ENCODE results near the gene LRPAP1.

LRPAP1 gene

GRCh38 chr4:3476936-3477749 is 55.1 kb downstream of the LRPAP1 start:
- H3K4me1 ChIP-seq (ENCODE audit: control insufficient read depth, insufficient read depth, low read length): no peaks in the 10 kb centered on the region
- ChIA-PET CTCF (interaction anchor here (0.7 kb wide), 1 partner anchor 8 kb away, joined by 3 read pairs; no protein-coding TSS in a partner anchor), POLR2A (no interaction called here)
- H3K27ac ChIP-seq (ENCODE audit: extremely low read depth, low read depth, low read length): no peak overlapping the region
- TF ChIP-seq MZF1 (tag by site-specific recombination; IDR thresholded peaks at IDR 0.05; ENCODE audit: borderline replicate concordance) (no peak), ZNF10 (tag by site-specific recombination; IDR thresholded peaks at IDR 0.05) (no peak), ZNF521 (tag by site-specific recombination; IDR thresholded peaks at IDR 0.05) (no peak), TRIM28 (IDR thresholded peaks at IDR 0.05; ENCODE audit: borderline replicate concordance, low read length) (no peak), ZNF37A (tag by site-specific recombination; IDR thresholded peaks at IDR 0.05) (no peak)
- TF ChIP-seq, protein P1, sequence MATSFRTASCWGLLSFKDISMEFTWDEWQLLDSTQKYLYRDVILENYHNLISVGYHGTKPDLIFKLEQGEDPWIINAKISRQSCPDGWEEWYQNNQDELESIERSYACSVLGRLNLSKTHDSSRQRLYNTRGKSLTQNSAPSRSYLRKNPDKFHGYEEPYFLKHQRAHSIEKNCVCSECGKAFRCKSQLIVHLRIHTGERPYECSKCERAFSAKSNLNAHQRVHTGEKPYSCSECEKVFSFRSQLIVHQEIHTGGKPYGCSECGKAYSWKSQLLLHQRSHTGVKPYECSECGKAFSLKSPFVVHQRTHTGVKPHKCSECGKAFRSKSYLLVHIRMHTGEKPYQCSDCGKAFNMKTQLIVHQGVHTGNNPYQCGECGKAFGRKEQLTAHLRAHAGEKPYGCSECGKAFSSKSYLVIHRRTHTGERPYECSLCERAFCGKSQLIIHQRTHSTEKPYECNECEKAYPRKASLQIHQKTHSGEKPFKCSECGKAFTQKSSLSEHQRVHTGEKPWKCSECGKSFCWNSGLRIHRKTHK (tag by site-specific recombination; IDR thresholded peaks at IDR 0.05): no peak
- no peaks in the 10 kb centered on the region for H3K36me3 ChIP-seq (ENCODE audit: control insufficient read depth in 2 of 2, insufficient read depth in 1 of 2, low read length in 2 of 2)
- no peaks in the 10 kb centered on the region for H3K9me3 ChIP-seq (ENCODE audit: control insufficient read depth, insufficient read depth, low read depth, low read length)
- no peak overlapping the region for H3K4me3 ChIP-seq (ENCODE audit: low read depth, low read length)

GRCh38 chr4:3476341-3476747 is 55.9 kb downstream of the LRPAP1 start:
- Histone ChIP-seq H3K9me3 (ENCODE audit: control insufficient read depth, insufficient read depth, low read depth, low read length) (no peaks in the 10 kb centered on the region), H3K4me1 (ENCODE audit: control insufficient read depth, insufficient read depth, low read length) (no peaks in the 10 kb centered on the region), H3K36me3 (ENCODE audit: control insufficient read depth in 2 of 2, insufficient read depth in 1 of 2, low read length in 2 of 2) (no peaks in the 10 kb centered on the region), H3K4me3 (ENCODE audit: low read depth, low read length) (no peak overlapping the region), H3K27ac (ENCODE audit: extremely low read depth, low read depth, low read length) (no peak overlapping the region)
- CTCF ChIA-PET: interaction anchor here (0.7 kb wide), 1 partner anchor 9 kb away, joined by 3 read pairs; no protein-coding TSS in a partner anchor
- POLR2A ChIA-PET: no interaction called here
- TF ChIP-seq, protein P2, sequence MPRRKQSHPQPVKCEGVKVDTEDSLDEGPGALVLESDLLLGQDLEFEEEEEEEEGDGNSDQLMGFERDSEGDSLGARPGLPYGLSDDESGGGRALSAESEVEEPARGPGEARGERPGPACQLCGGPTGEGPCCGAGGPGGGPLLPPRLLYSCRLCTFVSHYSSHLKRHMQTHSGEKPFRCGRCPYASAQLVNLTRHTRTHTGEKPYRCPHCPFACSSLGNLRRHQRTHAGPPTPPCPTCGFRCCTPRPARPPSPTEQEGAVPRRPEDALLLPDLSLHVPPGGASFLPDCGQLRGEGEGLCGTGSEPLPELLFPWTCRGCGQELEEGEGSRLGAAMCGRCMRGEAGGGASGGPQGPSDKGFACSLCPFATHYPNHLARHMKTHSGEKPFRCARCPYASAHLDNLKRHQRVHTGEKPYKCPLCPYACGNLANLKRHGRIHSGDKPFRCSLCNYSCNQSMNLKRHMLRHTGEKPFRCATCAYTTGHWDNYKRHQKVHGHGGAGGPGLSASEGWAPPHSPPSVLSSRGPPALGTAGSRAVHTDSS (tag by site-specific recombination; IDR thresholded peaks at IDR 0.05): no peak
- TF ChIP-seq GLI4 (tag by site-specific recombination; IDR thresholded peaks at IDR 0.05): no peak
- no peak for TF ChIP-seq SP2 (tag by site-specific recombination; IDR thresholded peaks at IDR 0.05)
- TF ChIP-seq ZNF529 (tag by site-specific recombination; IDR thresholded peaks at IDR 0.05; ENCODE audit: insufficient replicate concordance): no peak

DNA sequence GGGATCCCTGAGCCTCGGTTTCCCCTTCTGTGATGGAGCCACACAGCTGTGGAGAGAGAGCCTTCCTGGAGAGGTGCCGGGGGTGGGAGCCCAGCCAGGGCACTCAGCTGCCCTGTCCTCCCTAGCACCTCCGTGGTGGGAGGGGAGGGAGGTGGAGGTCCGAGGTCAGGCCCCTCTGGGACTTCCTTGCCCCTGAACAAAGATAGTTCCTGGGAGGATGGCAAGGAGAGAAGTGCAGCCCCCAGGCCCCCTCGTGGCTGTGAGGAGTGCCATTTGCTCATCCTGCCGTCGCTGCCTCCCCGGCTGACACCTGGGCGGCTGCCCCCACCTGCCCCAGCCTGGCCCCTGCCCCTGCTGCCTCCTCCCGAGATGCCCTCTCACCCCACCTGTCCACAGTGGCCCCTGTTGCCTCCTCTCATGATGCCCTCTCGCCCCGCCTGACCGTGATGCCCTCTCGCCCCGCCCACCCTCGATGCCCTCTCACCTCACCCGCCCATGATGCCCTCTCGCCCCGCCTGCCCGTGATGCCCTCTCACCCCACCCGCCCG is 56.4 kb downstream of the LRPAP1 start:
- H3K4me3 ChIP-seq (ENCODE audit: low read depth, low read length): no peak overlapping the region
- no peaks in the 10 kb centered on the region for H3K9me3 ChIP-seq (ENCODE audit: control insufficient read depth, insufficient read depth, low read depth, low read length)
- ChIA-PET CTCF (no interaction called here), POLR2A (no interaction called here)
- H3K27ac ChIP-seq (ENCODE audit: extremely low read depth, low read depth, low read length): no peak overlapping the region
- no peaks in the 10 kb centered on the region for H3K36me3 ChIP-seq (ENCODE audit: control insufficient read depth in 2 of 2, insufficient read depth in 1 of 2, low read length in 2 of 2)
- no peak for TF ChIP-seq ZNF112 (tag by site-specific recombination; IDR thresholded peaks at IDR 0.05)
- TF ChIP-seq ZNF707 (tag by site-specific recombination; IDR thresholded peaks at IDR 0.05): no peak
- TF ChIP-seq ZNF140 (tag by site-specific recombination; IDR thresholded peaks at IDR 0.05): no peak
- TF ChIP-seq ZFP41 (tag by site-specific recombination; IDR thresholded peaks at IDR 0.05; ENCODE audit: borderline replicate concordance): no peak
- TF ChIP-seq HOXC10 (CRISPR knock-in tag; IDR thresholded peaks at IDR 0.05): no peak
- TF ChIP-seq ZNF423 (tag by site-specific recombination; IDR thresholded peaks at IDR 0.05): no peak
- no peak for TF ChIP-seq ZNF114 (tag by site-specific recombination; IDR thresholded peaks at IDR 0.05)
- no peaks in the 10 kb centered on the region for H3K4me1 ChIP-seq (ENCODE audit: control insufficient read depth, insufficient read depth, low read length)

Measured in HEK293 (cell line).